T-helper 1 cell treated with Interleukin-12 subunit alpha and Interleukin-12 subunit beta and Interleukin-4 antibody, amounts not matched to agents 30 ng/mL and 1 ng/mL, for 36 hours (primary cell): Measurements from ENCODE around the gene NRG3. TPM values are rescaled to one million over a fixed set of nuclear protein-coding genes. Genes with fewer than 3 reads are reported as not detected.

Experiments used
- intact Hi-C: fragments of 100-400 bp; cut with micrococcal nuclease; formaldehyde crosslinking; loops from one replicate; pipeline ENCODE4 v1.15.1; 2024
- total RNA-seq: library from RNA; stranded (reverse); gene quantifications from 2 replicates; pipeline ENCODE4 v1.2.3, GENCODE V29; 2022

The NRG3 gene
- total RNA-seq, 1 donor from 2014 or later, result not detected

- intact Hi-C loops, result no loop called here
These were observed 1013.9 kb downstream of the NRG3 start for GRCh38 chr10:82888809-82889455.

GRCh38 chr10:82889728-82890127, 1014.7 kb downstream of the NRG3 start:
- intact Hi-C loops, result no loop called here

- intact Hi-C loops, result no loop called here
These were observed 1015.6 kb downstream of the NRG3 start for GRCh38 chr10:82890573-82890972.

- intact Hi-C loops, result no loop called here
These were observed 1033.1 kb downstream of the NRG3 start for GRCh38 chr10:82908096-82908495.

GRCh38 chr10:82908751-82909150, 1033.8 kb downstream of the NRG3 start:
- intact Hi-C loops, result no loop called here

- intact Hi-C loops, result no loop called here
These were observed 1035.3 kb downstream of the NRG3 start for GRCh38 chr10:82910301-82910700.

- intact Hi-C loops, result no loop called here
These were observed 1039.7 kb downstream of the NRG3 start for GRCh38 chr10:82914655-82915136.

GRCh38 chr10:82916941-82917340, 1041.9 kb downstream of the NRG3 start:
- intact Hi-C loops, result no loop called here

- intact Hi-C loops, result no loop called here
These were observed 1043.0 kb downstream of the NRG3 start for GRCh38 chr10:82918022-82918421.

- intact Hi-C loops, result no loop called here
These were observed 1047.1 kb downstream of the NRG3 start for GRCh38 chr10:82922046-82922445.

GRCh38 chr10:82922755-82923154, 1047.8 kb downstream of the NRG3 start:
- intact Hi-C loops, result no loop called here

- intact Hi-C loops, result no loop called here
These were observed 1049.7 kb downstream of the NRG3 start for GRCh38 chr10:82924711-82925110.

GRCh38 chr10:82925547-82925946, 1050.6 kb downstream of the NRG3 start:
- intact Hi-C loops, result no loop called here

- intact Hi-C loops, result no loop called here
These were observed 1057.5 kb downstream of the NRG3 start for GRCh38 chr10:82932451-82932850.

GRCh38 chr10:82934429-82934828, 1059.4 kb downstream of the NRG3 start:
- intact Hi-C loops, result no loop called here

GRCh38 chr10:82934947-82935346, 1060.0 kb downstream of the NRG3 start:
- intact Hi-C loops, result no loop called here

- intact Hi-C loops, result no loop called here
These were observed 1063.3 kb downstream of the NRG3 start for GRCh38 chr10:82938331-82938730.

GRCh38 chr10:82942286-82943099, 1067.5 kb downstream of the NRG3 start:
- intact Hi-C loops, result no loop called here

- intact Hi-C loops, result no loop called here
These were observed 1068.1 kb downstream of the NRG3 start for GRCh38 chr10:82943142-82943541.

GRCh38 chr10:82949816-82950575, 1075.0 kb downstream of the NRG3 start:
- intact Hi-C loops, result no loop called here

- intact Hi-C loops, result no loop called here
These were observed 1078.3 kb downstream of the NRG3 start for GRCh38 chr10:82953331-82953730.

- intact Hi-C loops, result no loop called here
These were observed 1078.9 kb downstream of the NRG3 start for GRCh38 chr10:82953909-82954308.
